Measurements from ENCODE around the gene EML6. TPM values are rescaled to one million over a fixed set of nuclear protein-coding genes. Genes with fewer than 3 reads are reported as not detected.

The EML6 gene
- total RNA-seq, 1 experiment from 2014 or later = 6.6 TPM

GRCh38 chr2:54801352-54801751, 77.9 kb downstream of the EML6 start:
- RAD21 ChIA-PET (ENCODE audit: low non-redundant PET in 1 of 2, low total read pairs in 2 of 2, uncharacterized antibody in 2 of 2, unreplicated experiment in 2 of 2) = no interaction called here
- Histone ChIP-seq H4K20me1 (ENCODE audit: insufficient read depth) (no peaks in the 10 kb centered on the region), H3K9me3 (ENCODE audit: control insufficient read depth in 1 of 2, insufficient read depth in 1 of 2, low read depth in 1 of 2, low read length in 2 of 2) (no peaks in the 10 kb centered on the region), H3K4me2 (ENCODE audit: low read length) (no peak overlapping the region), H2AFZ (ENCODE audit: low read depth, low read length, poor library complexity, severe bottlenecking) (no peak overlapping the region), H3K27ac (ENCODE audit: low read depth, low read length) (no peak overlapping the region), H3K9ac (ENCODE audit: low read length) (no peak overlapping the region), H3K4me3 (replicated peaks in 1 of 2; ENCODE audit: low read depth in 1 of 2, low read length in 2 of 2) (no peak overlapping the region), H3K27me3 (ENCODE audit: insufficient read depth, low read length) (no peaks in the 10 kb centered on the region), H3K36me3 (ENCODE audit: control insufficient read depth in 1 of 2, insufficient read depth in 2 of 2, low read length in 2 of 2) (no peaks in the 10 kb centered on the region), H3K4me1 (ENCODE audit: control insufficient read depth in 1 of 2, insufficient read depth in 2 of 2, low read length in 2 of 2) (no peaks in the 10 kb centered on the region), H3K79me2 (ENCODE audit: insufficient read depth, low read length) (no peaks in the 10 kb centered on the region), H3K9me2 (ENCODE audit: insufficient read depth) (no peaks in the 10 kb centered on the region; the same call in 1 of the 2 replicates)
- TF ChIP-seq ATF3 (IDR thresholded peaks at IDR 0.05) (no peak), SRF (IDR thresholded peaks at IDR 0.05; ENCODE audit: low read depth) (no peak), JUND (IDR thresholded peaks at IDR 0.05) (no peak), FOSL1 (IDR thresholded peaks at IDR 0.05; ENCODE audit: low read depth) (no peak), CTCF (IDR thresholded peaks at IDR 0.05 in 2 of 3, conservative IDR thresholded peaks at IDR 0.05 in 1 of 3; ENCODE audit: borderline replicate concordance in 1 of 3, insufficient read depth in 1 of 3, low read depth in 2 of 3, low read length in 2 of 3) (no peak), RAD21 (IDR thresholded peaks at IDR 0.05; ENCODE audit: low read depth) (no peak), EZH2 (IDR thresholded peaks at IDR 0.05) (no peak), ZBTB33 (IDR thresholded peaks at IDR 0.05; ENCODE audit: extremely low read depth, insufficient replicate concordance, low read length) (no peak), ELF1 (IDR thresholded peaks at IDR 0.05; ENCODE audit: borderline replicate concordance, low read depth) (no peak)
- CTCF ChIA-PET = no interaction called here
- BruUV-seq (replicated peaks) = no TSS peak
- DNase-seq (ENCODE audit: low read depth, low spot score) = no peak
- POLR2A ChIA-PET = no interaction called here
- intact Hi-C loops (cut with micrococcal nuclease) = no loop called here
- ATAC-seq = no peak

Measured in HCT116 (cell line).